ENCODE measurements around the gene PIK3C2B.

DNA sequence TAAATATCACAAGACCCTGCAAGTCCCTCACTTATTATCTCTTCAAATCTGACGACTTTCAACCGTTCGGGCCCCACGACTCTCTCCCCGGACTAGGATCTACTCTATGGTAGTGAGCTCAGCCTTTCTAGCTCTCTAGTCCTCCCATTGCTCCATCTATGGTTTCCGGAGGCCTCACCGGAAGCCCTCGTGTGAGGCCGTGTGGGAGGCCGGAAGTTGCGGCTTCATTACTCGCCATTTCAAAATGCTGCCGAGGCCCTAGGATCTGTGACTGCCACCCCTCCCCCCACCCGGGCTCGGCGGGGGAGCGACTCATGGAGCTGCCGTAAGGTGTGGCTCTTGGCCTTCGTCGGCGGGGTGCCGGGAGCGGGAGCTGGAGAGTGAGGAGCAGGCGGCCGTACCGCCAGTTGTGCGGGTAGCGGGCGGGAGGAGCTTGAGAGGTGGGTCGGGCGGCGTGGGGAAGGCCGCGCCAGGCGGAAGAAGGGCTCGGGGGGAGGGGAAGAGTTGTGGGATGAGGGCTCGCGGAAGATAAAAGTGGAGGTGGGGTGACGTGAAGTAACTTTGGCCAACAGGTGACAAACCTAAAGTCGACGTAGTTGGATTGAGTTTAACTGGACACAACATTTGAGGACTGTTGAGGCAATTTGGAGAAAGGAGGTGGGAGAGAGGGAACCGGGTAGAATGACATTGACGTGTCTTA lies 21.7 kb upstream of the PIK3C2B start, which contains the start of gene MDM4:
- TF ChIP-seq, protein P1, sequence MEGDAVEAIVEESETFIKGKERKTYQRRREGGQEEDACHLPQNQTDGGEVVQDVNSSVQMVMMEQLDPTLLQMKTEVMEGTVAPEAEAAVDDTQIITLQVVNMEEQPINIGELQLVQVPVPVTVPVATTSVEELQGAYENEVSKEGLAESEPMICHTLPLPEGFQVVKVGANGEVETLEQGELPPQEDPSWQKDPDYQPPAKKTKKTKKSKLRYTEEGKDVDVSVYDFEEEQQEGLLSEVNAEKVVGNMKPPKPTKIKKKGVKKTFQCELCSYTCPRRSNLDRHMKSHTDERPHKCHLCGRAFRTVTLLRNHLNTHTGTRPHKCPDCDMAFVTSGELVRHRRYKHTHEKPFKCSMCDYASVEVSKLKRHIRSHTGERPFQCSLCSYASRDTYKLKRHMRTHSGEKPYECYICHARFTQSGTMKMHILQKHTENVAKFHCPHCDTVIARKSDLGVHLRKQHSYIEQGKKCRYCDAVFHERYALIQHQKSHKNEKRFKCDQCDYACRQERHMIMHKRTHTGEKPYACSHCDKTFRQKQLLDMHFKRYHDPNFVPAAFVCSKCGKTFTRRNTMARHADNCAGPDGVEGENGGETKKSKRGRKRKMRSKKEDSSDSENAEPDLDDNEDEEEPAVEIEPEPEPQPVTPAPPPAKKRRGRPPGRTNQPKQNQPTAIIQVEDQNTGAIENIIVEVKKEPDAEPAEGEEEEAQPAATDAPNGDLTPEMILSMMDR (IDR thresholded peaks at IDR 0.05): no peak
- no peak for TF ChIP-seq EZH2 (IDR thresholded peaks at IDR 0.05; ENCODE audit: borderline replicate concordance, insufficient read depth, low read depth, low read length, poor library complexity, severe bottlenecking)
